Epithelial cell of proximal tubule (primary cell): ENCODE results near the gene GTPBP1. TPM values are rescaled to one million over a fixed set of nuclear protein-coding genes. Genes with fewer than 3 reads are reported as not detected.

Source experiments
- DNase-seq: peaks from one replicate; pipeline ENCODE4 v3.0.0-alpha.2; 2011; ENCODE audit warnings: low read depth
- H3K4me3 ChIP-seq: 2 replicates; pipeline ENCODE4 v1.5.1; 2011; ENCODE audit warnings: low read depth, mild to moderate bottlenecking, low read length
- CTCF ChIP-seq: conservative IDR thresholded peaks from 2 replicates; pipeline ENCODE4 v1.5.1; 2012; ENCODE audit warnings: low read depth, mild to moderate bottlenecking, low read length
- total RNA-seq: library from RNA; depleted of rRNA; stranded (reverse); fragments of >200 nt; gene quantifications from 2 replicates; pipeline ENCODE4 v1.2.3, GENCODE V29; 2015

Gene GTPBP1
- total RNA-seq, 1 donor from 2014 or later: 36.2 TPM

- TF ChIP-seq CTCF: no peak
- H3K4me3 ChIP-seq: no peak overlapping the region
- DNase-seq: no peak
These were observed 40.1 kb downstream of the GTPBP1 start for GRCh38 chr22:38745676-38746460.

DNA sequence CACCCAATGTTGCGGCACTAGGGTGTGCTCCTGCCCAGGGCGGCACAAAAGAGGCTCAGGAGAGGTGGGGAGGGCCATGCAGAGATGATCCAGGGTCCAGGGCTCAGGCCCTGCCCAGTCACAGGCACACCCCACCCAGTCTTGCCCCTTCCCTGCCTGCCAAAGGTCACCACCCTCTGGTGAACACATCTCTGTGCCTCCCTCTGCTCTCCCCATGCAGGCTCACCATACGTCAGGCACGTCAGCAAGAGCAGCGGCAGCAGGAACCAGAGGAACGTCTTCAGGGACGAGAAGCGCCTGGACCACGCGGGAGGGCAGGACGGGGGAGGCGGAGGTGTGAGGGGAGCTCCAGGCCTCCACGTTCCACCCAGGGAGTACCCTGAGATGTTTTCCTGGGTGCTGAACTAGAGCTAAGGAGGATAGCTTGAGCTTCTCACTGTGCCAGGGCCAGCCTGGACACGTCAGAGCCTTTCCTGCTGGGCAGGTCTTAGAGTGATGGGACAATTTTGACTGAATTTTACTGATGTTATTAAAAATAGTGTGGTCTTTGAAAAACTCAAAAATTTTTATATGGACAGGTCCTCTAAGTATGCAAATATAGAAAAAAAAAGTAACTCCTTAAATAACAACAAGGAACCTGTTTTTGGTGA is 42.9 kb downstream of the GTPBP1 start:
- no peak overlapping the region for H3K4me3 ChIP-seq
- no peak for TF ChIP-seq CTCF
- no peak for DNase-seq

GRCh38 chr22:38750104-38750503 is 44.4 kb downstream of the GTPBP1 start:
- DNase-seq: no peak
- no peak overlapping the region for H3K4me3 ChIP-seq
- no peak for TF ChIP-seq CTCF

DNA sequence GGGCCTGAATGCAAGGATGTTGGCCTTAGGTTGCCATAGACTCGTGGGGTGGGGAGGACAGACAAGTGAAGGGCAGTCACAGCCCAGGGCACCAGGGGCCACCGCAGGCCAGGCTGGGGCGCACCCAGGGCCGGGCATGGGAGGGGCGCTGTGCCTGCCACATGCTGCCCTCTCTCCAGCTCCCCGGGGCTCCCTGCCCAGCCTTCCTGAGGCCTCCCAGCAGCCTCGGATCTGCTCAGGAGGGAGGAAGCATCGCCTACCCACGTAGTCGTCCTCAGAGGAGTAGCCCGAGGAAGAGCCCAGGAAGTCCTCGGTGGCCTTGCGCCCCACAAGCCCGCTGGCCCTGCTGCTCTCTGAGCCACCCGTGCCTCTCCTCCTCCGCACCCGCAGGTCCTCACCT is 44.9 kb downstream of the GTPBP1 start:
- H3K4me3 ChIP-seq: no peak overlapping the region
- DNase-seq: no peak
- TF ChIP-seq CTCF: no peak

GRCh38 chr22:38751066-38751421 is 45.3 kb downstream of the GTPBP1 start:
- no peak overlapping the region for H3K4me3 ChIP-seq
- DNase-seq: no peak
- no peak for TF ChIP-seq CTCF

DNA sequence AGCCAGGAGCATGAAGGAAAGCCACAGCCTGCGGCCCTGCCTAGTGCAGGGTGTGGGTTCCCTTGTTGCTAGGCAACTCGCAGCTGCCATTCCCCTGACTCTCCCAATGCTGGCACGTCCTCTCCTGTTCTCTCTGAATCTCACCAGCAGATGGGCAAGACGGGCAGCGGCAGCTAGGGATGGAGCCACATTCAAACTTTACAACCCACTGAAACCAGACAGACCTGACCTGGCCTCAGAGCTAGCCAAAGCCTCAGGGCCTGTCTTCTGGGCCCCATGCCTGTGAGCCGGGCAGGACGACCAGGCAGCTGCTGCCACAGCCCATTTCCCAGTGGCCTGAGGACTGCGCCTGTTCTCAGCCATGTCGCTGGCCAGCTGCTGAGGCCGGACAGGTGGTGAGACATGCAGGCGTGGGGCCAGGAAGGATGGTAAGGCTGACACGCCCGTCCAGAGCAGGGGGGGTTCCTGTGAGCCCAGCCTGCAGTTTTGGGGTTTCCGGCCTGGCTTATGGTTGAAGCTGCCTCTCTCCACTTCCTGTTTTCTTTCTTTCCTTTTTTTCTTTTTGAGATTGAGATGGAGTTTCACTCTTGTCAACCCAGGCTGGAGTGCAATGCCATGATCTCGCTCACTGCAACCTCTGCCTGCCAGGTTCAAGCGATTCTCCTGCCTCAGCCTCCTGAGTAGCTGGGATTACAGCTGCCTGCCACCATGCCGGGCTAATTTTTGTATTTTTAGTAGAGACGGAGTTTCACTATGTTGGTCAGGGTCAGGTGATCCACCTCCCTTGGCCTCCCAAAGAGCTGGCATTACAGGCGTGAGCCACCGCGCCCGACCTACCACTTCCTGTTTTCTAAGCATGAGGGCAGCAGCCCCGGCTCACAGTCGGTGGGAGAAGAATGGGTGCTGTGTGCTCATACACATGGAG is 45.9 kb downstream of the GTPBP1 start:
- no peak overlapping the region for H3K4me3 ChIP-seq
- DNase-seq: no peak
- no peak for TF ChIP-seq CTCF
